A204.1 (cell line): ENCODE measurements around the gene CSNK1G2.

ENCODE experiments used
- FAIRE-seq: peaks from 2 replicates; lab custom pipeline; 2012; peaks lifted over from hg19 to GRCh38; lab: Jason Lieb, UNC

The CSNK1G2 gene

GRCh38 chr19:1918975-1919374 lies 22.0 kb upstream of the CSNK1G2 start:
- no peak for FAIRE-seq

- no peak for FAIRE-seq
Observed at GRCh38 chr19:1920644-1921043, 20.3 kb upstream of the CSNK1G2 start.

GRCh38 chr19:1921326-1921725 lies 19.6 kb upstream of the CSNK1G2 start:
- no peak for FAIRE-seq

- no peak for FAIRE-seq
Observed at GRCh38 chr19:1921825-1922224, 19.1 kb upstream of the CSNK1G2 start.

- no peak for FAIRE-seq
Observed at GRCh38 chr19:1922803-1923202, 18.2 kb upstream of the CSNK1G2 start.

- no peak for FAIRE-seq
Observed at GRCh38 chr19:1923319-1923718, 17.7 kb upstream of the CSNK1G2 start.

GRCh38 chr19:1924320-1924961 lies 16.5 kb upstream of the CSNK1G2 start:
- no peak for FAIRE-seq

GRCh38 chr19:1925544-1925943 lies 15.4 kb upstream of the CSNK1G2 start:
- no peak for FAIRE-seq

- no peak for FAIRE-seq
Observed at GRCh38 chr19:1929021-1929742, 11.8 kb upstream of the CSNK1G2 start.

GRCh38 chr19:1931445-1931844 lies 9.5 kb upstream of the CSNK1G2 start:
- no peak for FAIRE-seq

GRCh38 chr19:1932395-1932794 lies 8.6 kb upstream of the CSNK1G2 start:
- no peak for FAIRE-seq

- no peak for FAIRE-seq
Observed at GRCh38 chr19:1933244-1933643, 7.7 kb upstream of the CSNK1G2 start.

- FAIRE-seq = no peak
Observed at GRCh38 chr19:1933942-1934341, 7.0 kb upstream of the CSNK1G2 start.

GRCh38 chr19:1935484-1936208 lies 5.3 kb upstream of the CSNK1G2 start:
- no peak for FAIRE-seq

GRCh38 chr19:1936430-1936829 lies 4.5 kb upstream of the CSNK1G2 start:
- FAIRE-seq = no peak

GRCh38 chr19:1936916-1937610 lies 3.9 kb upstream of the CSNK1G2 start:
- FAIRE-seq = no peak

- FAIRE-seq = no peak
Observed at GRCh38 chr19:1938071-1938470, 2.9 kb upstream of the CSNK1G2 start.

GRCh38 chr19:1942078-1942933 lies 1.3 kb downstream of the CSNK1G2 start:
- FAIRE-seq = no peak

GRCh38 chr19:1942934-1943555 lies 2.1 kb downstream of the CSNK1G2 start:
- no peak for FAIRE-seq

- FAIRE-seq = no peak
Observed at GRCh38 chr19:1943661-1944087, 2.7 kb downstream of the CSNK1G2 start.
